IMR-90 (cell line): Measurements from ENCODE around the gene ARHGAP31. TPM values are rescaled to one million over a fixed set of nuclear protein-coding genes. Genes with fewer than 3 reads are reported as not detected.

Experiments
- ATAC-seq: fragments of 200-7000 bp; cut with Tn5 transposase; 2 replicates; pipeline ENCODE4 v1.9.1; 2020; ENCODE audit warnings: low read depth, mild to moderate bottlenecking, moderate library complexity
- BruUV-seq: library from RNA; stranded (reverse); fragments of 400-500 nt; replicated peaks from 2 replicates; lab custom pipeline; 2021; lab: Mats Ljungman, UMichigan
- CTCF ChIA-PET: fragments of 300-600 bp; formaldehyde crosslinking; extraction: SDS; loops from one replicate; lab custom pipeline; 2021; ENCODE audit warnings: antibody characterized with exemption; lab: Yijun Ruan, JAX
- POLR2A ChIA-PET: fragments of 300-600 bp; sonication (Branson Sonifier 250); formaldehyde crosslinking; loops from one replicate; lab custom pipeline; 2022; ENCODE audit warnings: antibody characterized with exemption; ENCODE audit not compliant: unreplicated experiment; lab: Charles Lee
- DNase-seq: peaks from one replicate; pipeline ENCODE4 v3.0.0; 2013
- H2AFZ ChIP-seq: replicated peaks from 2 replicates; pipeline ENCODE3; 2013; ENCODE audit warnings: low read length, mild to moderate bottlenecking; ENCODE audit not compliant: poor library complexity
- H2AK5ac ChIP-seq: 2 replicates; pipeline ENCODE4 v1.6.1; 2013; ENCODE audit warnings: low read depth, low read length, inconsistent platforms
- H2AK9ac ChIP-seq: replicated peaks from 2 replicates; pipeline ENCODE3; 2013; ENCODE audit warnings: mild to moderate bottlenecking, low read depth, low read length, moderate library complexity; ENCODE audit not compliant: poor library complexity
- H2BK120ac ChIP-seq: 2 replicates; pipeline ENCODE4 v1.6.1; 2013; ENCODE audit warnings: low read depth, low read length, inconsistent platforms
- H2BK15ac ChIP-seq: 3 replicates; pipeline ENCODE4 v1.6.1; 2013; ENCODE audit warnings: low read depth, low read length, inconsistent platforms
- H2BK20ac ChIP-seq: 2 replicates; pipeline ENCODE4 v1.6.1; 2013; ENCODE audit warnings: low read depth, mild to moderate bottlenecking, inconsistent platforms, low read length, moderate library complexity
- H2BK5ac ChIP-seq: 2 replicates; pipeline ENCODE4 v1.6.1; 2013; ENCODE audit warnings: mild to moderate bottlenecking, low read depth, low read length, inconsistent platforms; ENCODE audit not compliant: poor library complexity, severe bottlenecking
- H3K14ac ChIP-seq: replicated peaks from 2 replicates; pipeline ENCODE4 v1.6.1; 2013; ENCODE audit warnings: low read depth, low read length, inconsistent platforms
- H3K18ac ChIP-seq: 2 replicates; pipeline ENCODE4 v1.6.1; 2013; ENCODE audit warnings: low read depth, low read length, control low read depth
- H3K23ac ChIP-seq: 2 replicates; pipeline ENCODE4 v1.6.1; 2013; ENCODE audit warnings: low read depth, low read length, inconsistent platforms
- H3K27ac ChIP-seq: 2 replicates; pipeline ENCODE4 v1.5.1; 2013; ENCODE audit warnings: mild to moderate bottlenecking, control low read depth, low read length; ENCODE audit not compliant: insufficient read depth
- H3K27me3 ChIP-seq: 2 replicates; pipeline ENCODE4 v1.6.1; 2013; ENCODE audit warnings: low read length; ENCODE audit not compliant: control insufficient read depth, insufficient read depth
- H3K36me3 ChIP-seq: 2 replicates; pipeline ENCODE4 v1.6.1; 2013; ENCODE audit warnings: low read length, mixed read lengths; ENCODE audit not compliant: control insufficient read depth, insufficient read depth
- H3K4ac ChIP-seq: 2 replicates; pipeline ENCODE4 v1.6.1; 2013; ENCODE audit warnings: low read depth, low read length, inconsistent platforms
- H3K4me1 ChIP-seq: 2 replicates; pipeline ENCODE4 v1.6.1; 2013; ENCODE audit warnings: low read length, mixed read lengths; ENCODE audit not compliant: control insufficient read depth, insufficient read depth
- H3K4me2 ChIP-seq: 2 replicates; pipeline ENCODE4 v1.6.1; 2013; ENCODE audit warnings: low read depth, mild to moderate bottlenecking, control low read depth, low read length, moderate library complexity
- H3K4me3 ChIP-seq: 2 replicates; pipeline ENCODE4 v1.5.1; 2013; ENCODE audit warnings: low read depth, mild to moderate bottlenecking, control low read depth, low read length, moderate library complexity; ENCODE audit not compliant: insufficient read depth
- H3K56ac ChIP-seq: 2 replicates; pipeline ENCODE4 v1.6.1; 2013; ENCODE audit warnings: low read length, inconsistent platforms; ENCODE audit not compliant: insufficient read depth; ENCODE audit errors: extremely low read depth
- H3K79me1 ChIP-seq, 2 experiments: 2 replicates each; pipeline ENCODE4 v1.6.1; 2013; ENCODE audit warnings: low read length in 2 of 2, inconsistent platforms in 1 of 2, low read depth in 1 of 2
- H3K9ac ChIP-seq: 2 replicates; pipeline ENCODE4 v1.6.1; 2013; ENCODE audit warnings: low read depth, low read length, control low read depth
- H3K9me1 ChIP-seq: 2 replicates; pipeline ENCODE4 v1.6.1; 2013; ENCODE audit warnings: low read length, inconsistent platforms; ENCODE audit not compliant: insufficient read depth
- H3K9me3 ChIP-seq: 2 replicates; pipeline ENCODE4 v1.6.1; 2013; ENCODE audit warnings: low read length; ENCODE audit not compliant: control insufficient read depth, insufficient read depth
- H4K20me1 ChIP-seq: 2 replicates; pipeline ENCODE4 v1.6.1; 2013; ENCODE audit warnings: low read length, inconsistent platforms; ENCODE audit not compliant: insufficient read depth
- H4K5ac ChIP-seq: 2 replicates; pipeline ENCODE4 v1.6.1; 2013; ENCODE audit warnings: mild to moderate bottlenecking, low read depth, low read length, control low read depth
- H4K8ac ChIP-seq, 2 experiments: 2 replicates each; pipeline ENCODE4 v1.6.1; 2013; ENCODE audit warnings: low read depth in 2 of 2, low read length in 2 of 2, control low read depth in 1 of 2, inconsistent platforms in 1 of 2
- H4K91ac ChIP-seq: 2 replicates; pipeline ENCODE4 v1.6.1; 2013; ENCODE audit warnings: low read depth, low read length, inconsistent platforms; ENCODE audit not compliant: insufficient read depth
- BHLHE40 ChIP-seq: fragments of 150-350 bp; IDR thresholded peaks from 2 replicates; pipeline ENCODE4 v1.6.1; 2016; ENCODE audit warnings: mild to moderate bottlenecking, low read depth, low read length
- MAFK ChIP-seq: IDR thresholded peaks from 2 replicates; pipeline ENCODE4 v1.6.1; 2012; ENCODE audit warnings: low read depth, low read length, improper control_type of control experiment
- MXI1 ChIP-seq: IDR thresholded peaks from 2 replicates; pipeline ENCODE4 v1.6.1; 2012; ENCODE audit warnings: low read depth, mild to moderate bottlenecking, low read length, moderate library complexity, borderline replicate concordance
- POLR2A ChIP-seq: IDR thresholded peaks from 2 replicates; pipeline ENCODE4 v1.6.1; 2012; ENCODE audit warnings: mild to moderate bottlenecking, low read depth, low read length
- RAD21 ChIP-seq: IDR thresholded peaks from 2 replicates; pipeline ENCODE4 v1.6.1; 2012; ENCODE audit warnings: low read length, improper control_type of control experiment
- RFX5 ChIP-seq: IDR thresholded peaks from 2 replicates; pipeline ENCODE4 v1.8.0; 2012; ENCODE audit warnings: low read depth, mild to moderate bottlenecking, low read length, moderate library complexity
- WGBS, 2 experiments: methylation state at CpG; one replicate each; pipeline versions ENCODE4 v1.1.5 to v1.1.7; 2013; ENCODE audit warnings: missing lambda C conversion rate in 2 of 2; ENCODE audit not compliant: insufficient read length in 1 of 2; ENCODE audit errors: extremely low coverage in 2 of 2; 5-methylcytosine and 5-hydroxymethylcytosine counted together
- dilution Hi-C: fragments of 300-500 bp; cut with HindIII; formaldehyde crosslinking; loops from one replicate; pipeline ENCODE4 v1.14.3; 2018; ENCODE audit warnings: low sequenced_read_pairs; ENCODE audit not compliant: unreplicated experiment
- in situ Hi-C: fragments of 300-500 bp; cut with MboI; formaldehyde crosslinking; loops from 3 replicates; pipeline ENCODE4 v1.14.3; 2019; ENCODE audit warnings: low sequenced_read_pairs, inconsistent platforms, mixed read lengths
- intact Hi-C: fragments of 100-400 bp; cut with micrococcal nuclease; formaldehyde crosslinking; loops from 2 replicates; pipeline ENCODE4 v1.10.0; 2022
- polyA plus RNA-seq, 3 experiments: library from polyadenylated mRNA; depleted of rRNA; stranded (reverse); fragments of >200 nt; gene quantifications; 2 replicates each; pipeline ENCODE4 v1.2.3, GENCODE V29; 2012; ENCODE audit warnings: low replicate concordance in 1 of 3
- total RNA-seq: library from RNA; depleted of rRNA; stranded (reverse); fragments of >200 nt; gene quantifications from 2 replicates; pipeline ENCODE4 v1.2.3, GENCODE V29; 2012
- TF ChIP-seq, protein P1 (sequence below): fragments of 150-350 bp; IDR thresholded peaks from 2 replicates; pipeline ENCODE4 v1.6.1; 2017; ENCODE audit warnings: mild to moderate bottlenecking, antibody characterized with exemption, low read length, low read depth

ARHGAP31 gene
- total and polyA plus RNA-seq, 2 of the 4 experiments (the other 2 are of a cell fraction) = 6.6 to 7.7 TPM

DNA sequence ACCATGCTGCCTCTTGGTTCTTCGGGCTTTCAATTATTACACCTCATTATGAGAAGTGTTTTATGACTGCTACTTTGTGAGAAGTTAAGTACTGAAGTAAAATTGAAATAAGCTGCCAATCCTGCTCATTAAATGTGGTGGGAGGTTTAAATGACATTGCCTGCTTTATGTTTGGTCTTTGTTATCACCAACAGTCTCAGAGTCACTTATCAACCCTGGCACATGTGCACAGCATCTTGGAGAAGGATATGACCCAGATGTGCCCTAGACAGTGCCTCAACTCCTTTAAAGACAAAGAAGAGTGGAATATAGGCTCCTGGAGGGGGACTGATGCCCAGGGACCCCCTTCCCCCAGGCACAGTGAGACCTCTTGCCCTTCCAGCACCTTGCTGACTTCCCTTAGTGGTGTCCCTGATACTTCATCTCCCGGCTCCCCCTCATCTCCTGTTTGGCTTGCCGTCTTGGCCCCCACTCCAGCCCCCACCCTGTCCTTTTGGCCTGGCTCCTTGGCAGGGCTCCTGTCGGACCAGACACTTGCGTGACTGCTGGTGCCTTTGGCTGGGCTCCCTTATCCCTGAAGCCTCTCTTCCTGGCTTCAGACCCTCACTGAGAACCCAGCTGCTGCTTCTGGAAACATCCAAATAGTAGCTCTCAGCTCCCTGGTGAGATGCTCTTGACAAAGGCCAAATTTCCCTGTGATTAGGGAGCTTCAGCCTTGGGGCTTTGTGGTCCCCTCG is 39.8 kb downstream of the ARHGAP31 start (continued):
- no peak for TF ChIP-seq MXI1

DNA sequence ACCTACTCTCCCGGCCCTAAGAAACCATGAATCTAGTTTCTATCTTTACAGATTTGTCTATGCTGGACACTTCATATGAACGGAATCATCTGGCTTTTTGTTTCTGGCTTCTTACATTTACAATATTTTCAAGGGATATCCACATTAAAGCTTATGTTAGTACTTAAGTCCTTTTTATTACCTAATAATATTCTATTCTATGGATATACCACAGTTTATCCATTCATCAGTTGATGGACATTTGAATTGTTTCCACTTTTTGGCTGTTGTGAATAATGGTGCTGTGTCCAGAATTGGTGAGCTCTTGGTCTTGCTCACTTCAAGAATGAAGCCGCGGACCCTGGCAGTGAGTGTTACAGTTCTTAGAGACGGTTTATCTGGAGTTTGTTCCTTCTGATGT is 42.6 kb downstream of the ARHGAP31 start:
- dilution Hi-C loops = no loop called here
- Histone ChIP-seq H4K8ac (no peak overlapping the region), H4K5ac (no peak overlapping the region), H3K56ac (no peak overlapping the region), H3K36me3 (0 out of 2 replicates have a peak, but pooled peaks cover 3% of the 10 kb centered on the region), H4K91ac (no peak overlapping the region), H3K4ac (no peak overlapping the region), H2BK15ac (no peak overlapping the region), H2BK20ac (no peak overlapping the region), H3K18ac (no peak overlapping the region), H4K20me1 (no peaks in the 10 kb centered on the region), H2AK5ac (no peak overlapping the region), H3K4me2 (no peak overlapping the region), H3K9me1 (0 out of 2 replicates have a peak, but pooled peaks cover 2% of the 10 kb centered on the region), H3K27me3 (no peaks in the 10 kb centered on the region), H3K4me3 (no peak overlapping the region), H3K4me1 (peaks cover 2% of the 10 kb centered on the region; the same call in 1 of the 2 replicates), H3K9me3 (no peaks in the 10 kb centered on the region; the same call in 1 of the 2 replicates), H2AFZ (no peak overlapping the region), H3K9ac (no peak overlapping the region), H3K14ac (no peak overlapping the region), H2AK9ac (no peak overlapping the region), H3K79me1 (peaks cover 6 to 28% of the 10 kb centered on the region in 2 experiments), H3K23ac (no peak overlapping the region), H3K27ac (no peak overlapping the region), H2BK5ac (no peak overlapping the region), H2BK120ac (no peak overlapping the region)
- POLR2A ChIA-PET = no interaction called here
- DNase-seq = no peak
- TF ChIP-seq RAD21 (no peak), BHLHE40 (no peak), POLR2A (no peak), RFX5 (no peak), MAFK (no peak)
- TF ChIP-seq, protein P1, sequence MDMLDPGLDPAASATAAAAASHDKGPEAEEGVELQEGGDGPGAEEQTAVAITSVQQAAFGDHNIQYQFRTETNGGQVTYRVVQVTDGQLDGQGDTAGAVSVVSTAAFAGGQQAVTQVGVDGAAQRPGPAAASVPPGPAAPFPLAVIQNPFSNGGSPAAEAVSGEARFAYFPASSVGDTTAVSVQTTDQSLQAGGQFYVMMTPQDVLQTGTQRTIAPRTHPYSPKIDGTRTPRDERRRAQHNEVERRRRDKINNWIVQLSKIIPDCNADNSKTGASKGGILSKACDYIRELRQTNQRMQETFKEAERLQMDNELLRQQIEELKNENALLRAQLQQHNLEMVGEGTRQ = no peak
- CTCF ChIA-PET = no interaction called here
- no peak for ATAC-seq
- in situ Hi-C loops = no loop called here
- intact Hi-C loops = no loop called here
- no TSS peak for BruUV-seq
- WGBS, 2 experiments = 94% methylated on average over 3 of the region's 5 CpGs; no CpG with 5 or more reads in 1 of the 2 experiments
